Colon (tissue), 2 donors: ENCODE data around the gene FHL2.

Source experiments
- FAIRE-seq: peaks from 2 replicates; lab custom pipeline; 2012; peaks lifted over from hg19 to GRCh38; lab: Jason Lieb, UNC
- donor health status: control.
- donor health status: control.

The FHL2 gene

DNA sequence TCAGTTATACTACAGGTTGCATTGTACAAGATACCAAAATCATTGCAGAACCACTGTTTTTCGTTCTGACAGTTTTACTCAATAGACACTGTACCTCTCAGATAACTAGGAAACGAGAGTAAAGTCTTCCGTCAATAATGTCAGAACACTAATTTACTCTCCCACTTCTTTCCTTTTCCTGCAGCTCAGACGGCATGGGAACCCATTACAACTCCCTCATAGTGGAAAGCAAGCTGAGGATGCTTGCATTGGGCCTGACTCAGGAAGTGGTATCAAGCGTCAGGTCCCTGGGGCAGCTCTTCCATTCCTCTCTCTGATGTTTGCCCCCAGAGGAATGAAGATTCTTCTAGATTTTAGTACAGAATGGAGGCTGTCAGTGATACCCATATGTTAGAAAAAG, 23.9 kb upstream of the FHL2 start:
- no peak for FAIRE-seq

- FAIRE-seq, result no peak
These were observed 22.2 kb upstream of the FHL2 start for GRCh38 chr2:105421053-105421452.

- no peak for FAIRE-seq
These were observed 19.7 kb upstream of the FHL2 start for GRCh38 chr2:105418522-105418921.

GRCh38 chr2:105417857-105418436, 19.1 kb upstream of the FHL2 start:
- no peak for FAIRE-seq

DNA sequence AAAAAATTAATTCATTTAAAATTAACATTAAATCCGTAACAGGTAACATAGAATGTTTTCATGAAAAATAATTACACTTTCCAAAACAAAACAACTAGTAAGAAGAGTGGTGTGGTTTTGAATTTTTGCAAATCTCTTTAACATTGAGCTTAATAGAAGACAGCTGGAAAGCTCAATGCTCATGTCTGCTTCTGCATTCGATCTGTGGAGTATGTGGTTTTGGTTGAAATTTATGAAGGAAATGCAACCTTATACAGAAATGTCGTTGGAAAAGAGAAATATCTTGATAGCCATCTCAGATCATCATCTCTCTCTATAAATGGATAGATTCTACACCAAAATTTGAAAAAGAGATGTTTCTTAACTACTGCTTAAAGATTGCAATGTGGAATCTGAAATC, 17.3 kb upstream of the FHL2 start:
- FAIRE-seq, result no peak

GRCh38 chr2:105415007-105415406, 16.2 kb upstream of the FHL2 start:
- FAIRE-seq, result no peak

GRCh38 chr2:105413206-105413605, 14.4 kb upstream of the FHL2 start:
- no peak for FAIRE-seq

DNA sequence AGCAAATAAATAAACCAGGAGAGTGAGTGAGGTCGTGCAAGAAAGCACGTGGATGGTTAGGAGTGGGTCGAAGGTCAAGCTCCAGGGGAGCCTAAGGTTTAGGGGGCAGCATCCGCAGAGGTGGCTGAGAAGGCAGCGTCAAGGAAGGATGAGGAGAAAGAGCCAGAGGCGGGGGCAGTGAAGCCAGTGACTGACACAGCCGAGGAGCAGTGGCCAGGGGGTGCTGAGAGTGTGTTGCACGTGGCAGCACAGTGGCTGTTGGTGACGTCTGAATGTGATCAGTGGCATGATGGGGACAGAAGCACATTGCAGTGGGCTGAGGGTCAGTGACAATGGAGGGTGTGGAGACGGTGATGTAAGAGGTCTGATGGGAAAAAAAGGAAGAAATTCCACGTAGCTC, 13.7 kb upstream of the FHL2 start:
- FAIRE-seq, result no peak

DNA sequence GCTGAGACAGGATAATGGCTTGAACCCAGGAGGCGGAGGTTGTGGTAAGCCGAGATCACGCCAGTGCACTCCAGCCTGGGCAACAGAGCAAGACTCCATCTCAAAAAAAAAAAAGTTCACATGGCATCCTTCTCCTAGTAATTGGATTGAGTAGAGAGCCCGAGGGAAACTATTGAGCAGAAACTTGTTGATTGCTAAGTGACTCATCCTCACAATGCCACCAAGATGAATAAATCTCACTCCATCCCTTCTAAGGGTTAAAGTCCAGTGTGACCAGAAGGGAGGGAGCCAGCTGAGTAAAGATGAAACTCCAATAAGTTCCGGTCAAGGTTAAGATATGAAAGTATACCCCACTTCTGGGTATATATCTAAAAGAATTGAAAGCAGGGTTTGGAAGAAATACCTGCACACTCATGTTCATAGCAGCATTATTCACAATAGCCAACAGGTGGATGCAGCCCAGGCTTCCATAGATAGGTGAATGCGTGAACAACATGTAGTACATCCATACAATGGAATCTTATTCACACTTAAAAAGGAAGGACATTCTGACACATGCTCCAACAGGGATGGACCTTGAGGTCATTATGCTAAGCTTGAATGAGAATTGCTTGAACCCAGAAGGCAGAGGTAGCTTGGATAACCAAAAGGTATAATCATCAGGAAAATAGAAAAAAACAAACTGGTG, 13.0 kb upstream of the FHL2 start:
- FAIRE-seq, result no peak

DNA sequence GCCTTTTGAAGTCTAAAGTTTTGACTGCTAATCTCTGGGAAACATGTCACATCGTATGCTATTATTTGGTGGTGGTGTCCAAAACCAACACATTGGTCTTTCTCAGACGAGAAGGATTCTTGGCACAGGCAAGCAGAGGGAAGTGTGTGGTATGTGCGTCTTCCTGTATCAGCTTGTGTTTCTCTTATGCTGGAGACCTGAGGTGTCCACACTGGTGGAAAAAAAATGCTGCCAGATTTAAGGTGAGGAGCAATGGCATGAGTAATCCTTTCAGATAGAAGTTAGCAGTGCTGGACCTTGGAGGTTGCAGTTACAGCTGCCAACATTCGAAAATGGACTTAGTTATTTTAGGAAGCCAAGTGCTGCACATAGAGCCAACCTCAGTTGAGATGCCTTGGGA, 11.7 kb upstream of the FHL2 start:
- no peak for FAIRE-seq

DNA sequence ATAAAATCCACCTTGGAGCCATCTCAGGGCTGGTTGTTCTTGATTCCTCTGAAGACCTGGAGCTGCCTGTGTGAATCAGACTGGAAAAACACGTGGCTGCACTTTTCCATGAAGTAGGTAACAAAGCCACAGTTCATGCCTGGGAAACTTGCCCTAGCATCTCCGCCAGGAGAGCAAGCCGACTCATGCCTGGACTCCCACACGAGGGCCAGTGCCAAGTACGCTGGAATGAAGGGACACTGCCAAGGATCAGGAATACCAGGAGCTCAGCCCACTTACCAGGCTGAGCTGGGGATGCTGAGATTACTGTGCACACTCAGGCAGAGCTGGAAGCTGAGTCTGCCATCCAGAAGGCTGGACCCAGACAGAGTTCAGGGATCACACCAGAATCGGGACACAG, 10.9 kb upstream of the FHL2 start:
- no peak for FAIRE-seq

DNA sequence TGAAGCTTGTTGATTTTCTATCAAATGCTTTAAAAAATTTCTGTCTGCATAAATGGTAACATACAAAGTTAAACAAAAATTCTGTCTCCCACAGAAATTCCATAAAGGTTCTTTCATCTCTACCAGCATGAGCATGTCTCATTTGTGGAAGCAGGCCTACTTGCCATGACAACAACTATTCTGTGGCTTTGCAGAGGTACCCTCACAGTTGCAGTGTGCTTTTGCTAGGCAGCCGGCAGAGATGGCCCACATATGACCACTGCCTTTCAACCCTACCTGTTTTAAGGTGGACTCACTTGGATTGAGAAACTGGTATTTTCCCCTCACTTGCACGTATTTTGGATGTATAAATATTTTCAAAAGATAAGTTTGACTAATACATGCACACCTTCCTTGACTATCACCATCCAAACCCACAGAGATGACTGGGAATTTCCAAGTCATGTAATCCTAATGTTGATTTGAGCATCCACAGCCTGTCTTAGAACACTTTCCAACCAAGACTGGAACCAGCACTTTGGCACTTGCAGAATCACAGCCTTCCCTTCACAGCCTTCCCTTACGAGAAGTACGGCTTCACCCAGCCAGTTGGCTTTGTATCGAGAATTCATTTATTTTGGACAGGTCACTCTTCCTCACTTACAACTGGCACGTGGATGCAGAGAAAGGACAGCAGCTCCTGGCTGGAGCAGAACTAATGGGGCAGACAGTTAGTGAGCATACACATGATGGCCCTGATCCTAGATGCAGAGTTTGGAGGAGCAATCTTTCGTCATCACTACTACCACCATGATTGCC, 9.3 kb upstream of the FHL2 start:
- no peak for FAIRE-seq

GRCh38 chr2:105406221-105406620, 7.4 kb upstream of the FHL2 start:
- FAIRE-seq, result no peak

DNA sequence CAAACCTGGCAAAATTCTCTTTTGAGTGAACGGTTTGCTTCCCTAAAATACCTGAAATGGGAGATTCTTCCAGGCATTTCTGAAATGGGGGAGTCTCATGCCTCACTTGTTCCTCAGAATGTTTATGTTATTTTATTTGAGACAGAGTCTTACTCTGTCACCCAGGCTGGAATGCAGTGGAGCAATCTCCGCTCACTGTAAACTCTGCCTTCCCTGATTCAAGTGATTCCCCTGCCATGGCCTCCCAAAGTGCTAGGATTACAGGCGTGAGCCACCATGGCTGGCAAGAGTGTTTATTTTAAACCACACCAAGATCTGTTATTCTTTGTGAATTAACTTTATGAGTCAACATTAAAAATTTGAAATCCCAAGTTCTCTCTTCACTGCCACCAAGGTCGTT, 6.4 kb upstream of the FHL2 start:
- FAIRE-seq, result no peak

- FAIRE-seq, result no peak
These were observed 5.9 kb upstream of the FHL2 start for GRCh38 chr2:105404736-105405135.

DNA sequence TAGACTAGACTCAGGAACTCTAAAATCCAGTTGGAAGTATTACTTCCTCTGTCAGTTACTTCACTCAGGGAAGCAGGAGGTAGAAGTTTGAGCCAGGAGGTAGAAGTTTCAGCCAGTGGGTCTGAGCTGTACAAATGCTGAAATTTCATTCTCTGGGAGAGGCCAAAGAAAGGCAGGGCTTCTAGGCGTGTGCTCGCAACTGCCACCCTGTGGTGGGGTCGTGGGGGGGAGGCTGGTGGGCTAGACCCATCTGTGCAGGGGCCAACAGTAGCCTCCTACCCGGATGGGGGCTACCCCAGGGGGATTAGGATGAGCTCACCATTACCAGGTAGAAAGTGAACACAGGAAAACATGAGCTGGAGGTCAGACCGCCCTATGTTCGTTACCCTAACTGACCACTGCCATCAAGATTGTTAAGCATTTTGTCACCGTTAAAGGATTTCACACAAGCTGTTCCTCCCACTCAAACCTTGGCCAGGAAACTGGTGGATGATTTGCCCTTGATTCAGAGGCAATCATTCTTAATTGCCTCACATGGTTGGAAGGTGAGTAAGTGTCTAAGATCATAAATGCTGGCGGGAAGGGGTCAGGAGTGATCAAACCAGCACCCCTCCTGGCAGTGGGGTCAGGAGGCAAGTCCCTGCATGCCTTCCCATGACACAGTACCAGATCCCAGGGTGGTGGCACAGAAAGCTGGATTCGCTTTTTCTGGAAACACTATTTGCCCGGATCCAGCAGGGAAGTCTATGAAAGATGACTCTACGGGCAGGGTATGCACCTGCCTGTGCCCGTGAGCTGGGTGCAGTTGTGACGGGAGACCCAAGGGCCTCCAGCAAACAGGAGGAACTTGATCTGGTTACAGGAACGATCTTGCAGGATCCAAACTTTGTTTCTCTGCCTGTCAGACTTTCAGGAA, 5.2 kb upstream of the FHL2 start:
- no peak for FAIRE-seq

GRCh38 chr2:105403241-105403782, 4.5 kb upstream of the FHL2 start:
- no peak for FAIRE-seq

GRCh38 chr2:105402809-105403208, 4.0 kb upstream of the FHL2 start:
- FAIRE-seq, result no peak

- FAIRE-seq, result no peak
These were observed 3.0 kb upstream of the FHL2 start for GRCh38 chr2:105401867-105402266.

GRCh38 chr2:105400138-105400540, 1.3 kb upstream of the FHL2 start:
- no peak for FAIRE-seq

GRCh38 chr2:105399207-105399861, 483 bp upstream of the FHL2 start:
- FAIRE-seq, result no peak

- no peak for FAIRE-seq
These were observed 907 bp downstream of the FHL2 start for GRCh38 chr2:105397953-105398335.
